GM12872 (cell line): ENCODE measurements around the gene RPL38.

Source experiments
- TF ChIP-seq, protein P1 (sequence below): IDR thresholded peaks from 3 replicates; pipeline ENCODE4 v1.5.1; 2011; ENCODE audit warnings: low read depth, mild to moderate bottlenecking, low read length, moderate library complexity; ENCODE audit not compliant: insufficient read depth

Gene RPL38

DNA sequence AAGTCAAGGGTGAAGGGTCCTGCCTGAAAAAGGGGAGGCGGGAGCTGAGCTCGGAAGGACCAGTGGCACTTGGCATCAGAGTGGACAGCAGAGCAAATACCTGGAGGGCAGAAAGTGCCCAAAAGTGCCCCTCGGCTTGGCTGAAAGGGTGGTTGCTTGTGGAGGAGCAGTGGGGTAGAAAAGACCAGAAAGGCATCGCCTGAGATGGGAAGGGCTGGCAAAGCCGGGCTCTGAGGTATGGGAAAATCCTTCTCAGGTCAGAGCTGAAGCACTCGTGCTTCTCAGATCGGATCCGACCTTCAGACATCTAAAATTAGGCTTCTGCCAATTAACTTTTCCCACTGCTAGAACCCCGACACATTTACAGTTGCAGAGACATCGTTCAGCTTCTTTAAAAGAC lies 1.5 kb upstream of the RPL38 start:
- TF ChIP-seq, protein P1, sequence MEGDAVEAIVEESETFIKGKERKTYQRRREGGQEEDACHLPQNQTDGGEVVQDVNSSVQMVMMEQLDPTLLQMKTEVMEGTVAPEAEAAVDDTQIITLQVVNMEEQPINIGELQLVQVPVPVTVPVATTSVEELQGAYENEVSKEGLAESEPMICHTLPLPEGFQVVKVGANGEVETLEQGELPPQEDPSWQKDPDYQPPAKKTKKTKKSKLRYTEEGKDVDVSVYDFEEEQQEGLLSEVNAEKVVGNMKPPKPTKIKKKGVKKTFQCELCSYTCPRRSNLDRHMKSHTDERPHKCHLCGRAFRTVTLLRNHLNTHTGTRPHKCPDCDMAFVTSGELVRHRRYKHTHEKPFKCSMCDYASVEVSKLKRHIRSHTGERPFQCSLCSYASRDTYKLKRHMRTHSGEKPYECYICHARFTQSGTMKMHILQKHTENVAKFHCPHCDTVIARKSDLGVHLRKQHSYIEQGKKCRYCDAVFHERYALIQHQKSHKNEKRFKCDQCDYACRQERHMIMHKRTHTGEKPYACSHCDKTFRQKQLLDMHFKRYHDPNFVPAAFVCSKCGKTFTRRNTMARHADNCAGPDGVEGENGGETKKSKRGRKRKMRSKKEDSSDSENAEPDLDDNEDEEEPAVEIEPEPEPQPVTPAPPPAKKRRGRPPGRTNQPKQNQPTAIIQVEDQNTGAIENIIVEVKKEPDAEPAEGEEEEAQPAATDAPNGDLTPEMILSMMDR, result no peak

GRCh38 chr17:74202938-74203337 lies 540 bp upstream of the RPL38 start:
- TF ChIP-seq, protein P1, result no peak

- TF ChIP-seq, protein P1, result no peak
These were observed 996 bp downstream of the RPL38 start for GRCh38 chr17:74204474-74204873.

DNA sequence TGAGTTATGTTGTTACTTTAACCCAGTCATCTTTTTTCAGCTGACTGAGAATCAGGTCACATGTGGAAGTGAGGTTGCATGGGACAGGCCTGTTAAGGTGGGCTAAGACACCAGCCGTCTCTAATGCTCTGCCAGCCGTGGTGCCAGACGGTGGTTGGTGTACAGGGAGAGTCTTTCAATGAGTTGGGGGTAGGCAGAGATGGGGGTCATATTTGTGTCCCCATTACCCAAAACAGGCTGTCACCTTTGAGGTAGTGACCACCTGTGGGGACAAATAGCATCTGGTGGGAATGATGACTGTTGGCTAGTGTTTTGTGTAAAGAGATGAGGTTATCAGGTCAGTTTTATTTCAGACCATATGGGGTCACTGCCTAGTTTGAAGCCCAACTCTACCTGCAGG lies 1.8 kb downstream of the RPL38 start:
- TF ChIP-seq, protein P1, result no peak

- TF ChIP-seq, protein P1, result no peak
These were observed 2.9 kb downstream of the RPL38 start for GRCh38 chr17:74206332-74206818.

DNA sequence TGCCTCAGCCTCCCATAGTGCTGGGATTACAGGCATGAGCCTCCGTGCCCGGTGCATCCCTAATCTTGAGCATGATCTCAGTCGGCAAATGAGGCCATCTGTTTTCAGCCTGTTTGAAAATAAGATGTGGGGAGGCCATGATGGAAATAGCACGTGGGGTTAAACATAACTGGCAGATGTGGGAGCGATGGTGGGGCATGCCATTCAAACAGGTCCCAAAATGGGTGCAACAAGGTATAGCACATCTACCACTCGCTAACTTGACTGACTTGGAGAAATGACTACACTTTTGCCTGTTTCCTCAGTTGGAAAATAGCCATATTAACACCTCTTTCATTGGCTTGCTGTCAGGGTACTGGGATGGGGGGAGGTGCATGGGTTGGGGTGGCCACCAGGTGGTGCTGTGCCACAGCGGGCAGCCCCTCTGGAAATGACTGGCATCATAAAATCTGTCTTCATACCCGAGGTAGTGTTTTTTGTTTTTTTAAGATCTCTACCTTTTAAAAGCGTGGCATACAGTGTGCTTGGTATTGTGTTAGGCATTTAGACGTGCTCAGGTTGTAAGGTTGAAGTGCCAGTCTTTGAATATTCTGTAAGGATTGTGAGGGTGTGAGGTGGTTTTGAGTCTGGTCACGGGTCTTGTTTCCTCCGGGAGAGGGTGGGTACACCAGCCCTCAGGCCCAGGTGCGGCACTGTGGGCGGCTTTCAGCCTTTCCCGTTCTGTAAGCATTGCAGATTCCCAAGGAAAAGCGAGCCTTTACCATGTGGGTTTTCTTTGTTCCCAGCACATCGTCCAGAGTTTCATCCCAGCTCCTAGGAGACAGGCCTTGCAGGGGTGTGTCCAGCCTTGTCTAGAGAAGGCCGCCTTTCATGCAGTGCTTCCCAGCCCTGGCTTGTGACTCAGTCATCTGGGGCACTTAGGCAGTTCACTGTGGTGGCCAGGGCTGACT lies 7.0 kb downstream of the RPL38 start:
- TF ChIP-seq, protein P1, result peak; percentile 96

- TF ChIP-seq, protein P1, result no peak
These were observed 7.8 kb downstream of the RPL38 start for GRCh38 chr17:74211141-74211911.
